HL-60 (cell line): Measurements from ENCODE around the gene PCYOX1L.

Experiments used
- CTCF ChIP-seq: IDR thresholded peaks from one replicate; pipeline ENCODE4 v1.5.1; 2011; ENCODE audit warnings: low read length, control low read depth, inconsistent platforms; ENCODE audit not compliant: insufficient read depth
- GABPA ChIP-seq: IDR thresholded peaks from 2 replicates; pipeline ENCODE4 v1.6.1; 2012; ENCODE audit warnings: low read depth
- POLR2AphosphoS5 ChIP-seq: IDR thresholded peaks from 2 replicates; pipeline ENCODE4 v1.6.1; 2012; ENCODE audit warnings: low read depth
- REST ChIP-seq: IDR thresholded peaks from 2 replicates; pipeline ENCODE4 v1.6.1; 2012; ENCODE audit warnings: low read depth; ENCODE audit not compliant: insufficient replicate concordance
- SPI1 ChIP-seq: IDR thresholded peaks from 2 replicates; pipeline ENCODE4 v1.6.1; 2012; ENCODE audit warnings: low read depth, mild to moderate bottlenecking, borderline replicate concordance

- TF ChIP-seq CTCF (no peak), REST (no peak), POLR2AphosphoS5 (no peak), GABPA (no peak), SPI1 (no peak)
Observed at GRCh38 chr5:149403923-149404745, 46.3 kb downstream of the PCYOX1L start.
